ENCODE data around the gene GRM5.

The GRM5 gene

DNA sequence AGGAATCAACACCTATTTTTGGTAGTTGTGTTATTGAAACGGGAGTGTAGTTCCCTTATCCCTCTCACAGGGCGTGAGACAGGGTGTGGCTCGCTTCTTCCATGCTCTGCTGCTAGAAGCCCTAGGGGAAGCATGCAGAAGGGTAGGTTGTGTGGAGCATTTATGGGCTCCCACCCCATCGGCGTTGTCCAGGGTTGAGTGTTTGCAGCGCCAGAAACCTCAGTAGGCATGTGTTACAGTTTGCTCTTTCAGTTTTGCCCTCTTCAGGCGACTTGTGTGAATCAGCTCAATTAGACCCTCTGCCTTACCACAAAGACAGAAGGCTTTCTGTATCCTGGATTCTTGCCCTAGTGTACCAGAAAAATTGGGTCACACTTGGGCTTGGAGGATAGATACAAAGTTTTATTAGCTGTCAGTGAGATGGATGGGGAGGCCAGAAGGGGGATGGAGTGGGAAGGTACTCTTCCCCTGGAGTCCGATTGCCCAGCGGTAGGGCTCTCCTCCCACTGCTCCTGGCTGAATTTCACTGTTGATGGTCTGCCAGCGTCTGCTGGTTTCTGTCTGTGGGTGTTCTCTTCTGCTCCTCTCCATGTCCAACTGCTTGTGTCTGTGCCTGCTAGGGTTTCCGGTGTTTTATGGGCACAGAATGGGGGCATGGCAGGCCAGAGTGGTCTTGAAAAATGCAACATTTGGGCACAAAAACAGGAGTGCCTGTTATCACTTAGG, 369.9 kb downstream of the GRM5 start:
- no peak for DNase-seq

DNA sequence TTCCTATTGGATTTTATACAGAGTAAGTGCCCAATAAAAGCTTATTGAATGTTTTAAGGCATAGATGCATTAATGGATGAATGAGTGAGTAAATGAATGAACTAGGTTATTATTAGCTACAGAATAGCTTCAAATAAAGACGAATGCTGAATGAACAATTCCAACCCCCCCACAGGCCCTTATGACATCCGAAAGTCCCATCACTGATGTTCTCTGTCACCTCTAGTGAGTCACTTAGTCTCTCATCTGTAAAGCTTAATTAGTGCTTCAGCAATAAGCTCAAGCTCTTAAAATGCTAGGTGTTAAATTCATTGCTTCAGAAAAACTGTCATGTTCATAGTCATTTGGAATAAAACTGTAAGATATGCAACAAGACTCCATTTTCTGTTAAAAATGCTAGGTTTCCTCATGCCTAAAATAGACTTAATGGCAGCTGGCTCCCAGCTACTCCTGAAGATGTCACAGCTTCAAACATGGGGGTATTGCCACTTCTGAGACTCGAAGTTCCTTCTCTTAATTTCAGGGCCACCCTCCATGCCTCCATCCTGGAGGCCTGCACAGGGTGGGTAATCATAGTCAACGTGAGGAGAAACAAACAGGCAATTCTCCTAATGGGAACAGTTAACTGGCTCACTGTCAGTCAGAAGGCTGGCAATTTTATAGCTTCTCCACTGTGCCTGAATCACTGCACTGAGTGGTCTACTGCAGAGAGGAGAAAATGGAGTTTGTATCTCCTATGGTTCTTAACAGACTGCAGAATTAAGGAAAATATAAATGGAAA, 373.3 kb downstream of the GRM5 start:
- no peak for DNase-seq

DNA sequence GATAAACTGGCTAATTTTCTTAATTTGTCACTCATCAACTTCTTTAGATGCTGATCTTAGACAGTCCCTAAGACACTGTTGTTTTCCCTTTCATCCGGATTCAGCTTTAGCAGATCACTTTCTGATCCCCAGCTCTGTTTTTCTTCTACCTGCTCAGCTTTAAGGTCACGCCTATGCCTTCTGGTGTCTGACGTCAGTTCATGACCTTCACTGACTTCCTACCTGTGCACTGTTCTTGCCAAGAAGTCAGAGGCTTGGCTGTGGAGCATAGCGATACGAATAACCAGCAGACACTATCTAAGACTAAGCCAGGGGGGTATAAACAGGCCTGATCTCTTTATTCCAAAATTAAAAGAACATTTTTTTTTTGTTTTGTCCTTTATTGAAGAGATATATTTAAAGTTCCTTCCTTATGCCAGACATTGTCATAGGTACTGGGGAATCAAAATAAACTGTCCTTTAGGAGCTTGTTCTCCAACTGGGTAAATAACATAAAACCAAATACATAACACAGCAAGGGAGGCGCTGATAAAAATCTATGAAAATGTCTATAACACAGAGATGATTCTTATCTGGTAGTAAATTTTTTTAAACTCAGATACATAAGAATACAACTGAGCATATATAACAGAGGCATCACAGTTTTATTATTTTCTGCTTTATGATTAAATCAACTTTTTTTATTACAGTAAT, 376.1 kb downstream of the GRM5 start:
- DNase-seq, result no peak

DNA sequence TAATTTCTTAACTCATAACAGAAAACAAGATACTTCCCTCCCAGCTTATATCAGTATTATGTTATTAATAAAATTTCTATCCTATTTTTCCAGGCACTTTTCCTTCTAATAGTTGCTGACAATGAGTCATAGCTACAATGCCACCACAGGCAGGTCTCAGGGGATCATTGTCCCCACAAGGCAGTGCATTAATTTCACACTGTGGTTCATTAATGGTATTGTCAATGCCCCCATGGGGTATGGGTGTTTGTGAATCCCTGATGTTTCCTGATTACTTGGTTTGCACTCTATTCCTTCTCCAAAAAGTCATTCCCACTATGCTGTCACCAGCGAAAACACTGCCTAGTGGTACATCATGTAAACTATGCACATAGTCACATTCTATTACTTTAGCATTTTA, 382.8 kb downstream of the GRM5 start:
- no peak for DNase-seq

DNA sequence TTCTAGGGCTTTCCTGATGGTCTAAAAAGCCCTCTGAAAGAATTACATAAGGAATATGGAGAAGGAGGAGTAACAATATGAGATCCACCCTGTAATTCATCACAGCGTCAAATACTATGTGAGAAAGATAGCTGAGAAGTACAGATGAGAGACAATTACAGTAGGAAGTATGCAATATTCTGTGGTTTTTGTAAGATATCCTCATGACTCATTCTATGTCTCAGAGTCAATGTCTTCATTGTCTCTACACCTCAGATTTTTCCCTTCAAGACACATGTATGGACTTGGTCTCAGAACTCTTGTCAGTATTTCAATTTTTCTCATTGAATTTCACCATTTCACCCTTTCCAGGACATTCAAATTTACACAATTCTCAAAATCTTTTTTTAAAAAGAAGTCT, 385.0 kb downstream of the GRM5 start:
- DNase-seq, result no peak

DNA sequence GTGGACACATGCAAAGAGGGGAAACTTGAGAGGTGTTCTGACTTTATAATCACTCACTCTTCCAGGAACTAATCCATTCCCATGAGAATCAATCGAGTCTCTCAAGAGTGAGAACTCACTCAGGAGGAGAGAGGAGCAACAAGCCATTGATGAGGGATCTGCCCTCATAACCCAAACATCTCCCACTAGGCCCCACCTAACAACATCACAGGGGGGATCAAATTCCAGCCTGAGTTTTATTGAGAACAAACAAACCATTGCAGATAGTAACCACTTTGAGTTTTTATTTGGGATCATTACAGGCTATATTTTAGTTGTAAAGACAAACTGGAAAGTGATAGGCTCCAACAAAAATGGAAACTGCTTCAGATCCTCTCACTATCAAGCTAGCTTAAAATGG, 399.4 kb downstream of the GRM5 start:
- DNase-seq, result no peak

DNA sequence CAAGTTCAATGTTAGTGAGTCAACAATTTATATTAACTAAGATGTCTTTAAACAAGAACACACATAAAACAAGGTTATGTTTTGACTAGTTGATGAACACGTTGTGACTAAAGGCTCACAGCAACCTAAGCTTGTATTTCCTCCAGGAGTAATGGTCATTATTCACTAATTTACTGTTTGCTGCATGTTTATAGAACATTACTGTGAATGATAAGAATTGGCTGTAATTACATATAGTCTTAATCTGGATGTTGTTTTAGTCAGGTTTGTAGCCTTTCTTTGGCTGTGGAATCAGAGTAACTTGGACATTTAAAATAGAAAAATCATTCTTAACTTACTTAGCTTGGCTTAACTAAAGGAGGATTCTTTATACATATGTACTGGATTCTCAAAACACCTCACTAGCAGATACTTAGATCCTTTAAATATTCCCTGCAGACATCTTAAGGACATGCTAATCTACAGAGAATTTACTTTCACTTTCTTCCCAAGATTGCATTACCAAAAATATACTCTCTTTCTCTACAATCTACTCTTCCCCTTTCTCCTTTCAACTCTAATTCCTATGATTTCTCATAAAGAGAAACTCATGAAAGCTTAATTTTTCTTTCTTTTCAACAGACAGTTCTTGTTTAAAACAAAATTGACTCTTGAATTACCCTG, 408.6 kb downstream of the GRM5 start:
- no peak for DNase-seq

DNA sequence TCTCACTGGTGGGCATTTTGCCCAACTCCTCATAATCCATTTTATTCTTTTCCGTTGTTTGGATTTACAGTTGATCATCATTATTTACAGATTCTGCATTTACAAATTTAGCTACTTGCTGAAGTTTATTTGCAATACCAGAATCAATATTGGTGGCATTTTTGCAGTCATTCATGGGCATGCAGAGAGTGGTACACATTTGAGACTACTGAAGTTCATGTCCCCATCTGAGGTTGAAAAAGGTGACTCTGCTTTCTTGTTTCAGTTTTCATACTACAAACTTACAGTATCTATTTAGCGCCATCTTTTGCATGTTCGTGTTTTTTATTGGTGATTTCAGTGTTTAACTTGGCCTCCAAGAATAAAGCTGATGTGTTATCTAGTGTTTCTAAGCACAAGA, 409.5 kb downstream of the GRM5 start:
- DNase-seq, result no peak

DNA sequence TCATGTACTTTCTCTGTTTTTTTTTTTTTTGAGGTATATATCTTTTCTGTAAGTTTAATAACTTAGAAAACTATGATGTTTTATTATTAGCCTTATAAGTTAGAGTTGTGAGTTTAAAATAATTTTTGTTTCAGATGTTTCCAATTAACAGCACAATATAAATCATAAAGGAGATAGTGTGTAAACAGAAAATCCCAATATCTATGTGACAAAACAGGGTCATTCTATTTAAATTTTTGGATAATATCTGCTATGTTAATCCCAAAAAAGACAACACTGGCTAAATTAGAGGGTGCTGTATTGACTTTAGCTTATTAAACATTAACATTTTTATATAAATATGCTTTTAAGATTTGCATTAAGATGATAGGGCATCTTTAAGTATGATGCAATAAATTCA, 410.1 kb downstream of the GRM5 start:
- no peak for DNase-seq

DNA sequence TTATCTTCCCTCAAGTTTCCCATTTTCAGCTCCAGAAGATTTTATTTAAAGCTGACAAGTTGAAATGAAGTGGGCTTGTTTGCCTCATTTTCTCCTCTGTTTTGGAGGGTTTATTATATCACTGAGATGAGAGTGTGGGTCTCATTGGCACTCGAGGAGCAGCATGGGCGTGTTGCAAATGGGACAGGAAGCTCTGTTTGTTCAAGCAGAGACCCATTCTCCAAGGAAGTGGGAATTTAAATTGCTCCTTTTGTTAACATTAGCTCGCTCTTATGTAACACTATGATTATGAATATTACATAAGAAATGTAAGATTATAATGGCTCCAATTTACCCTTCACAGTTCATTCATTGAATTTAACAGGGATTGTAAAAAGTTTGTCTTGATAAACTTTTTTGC, 410.6 kb downstream of the GRM5 start:
- DNase-seq, result no peak

DNA sequence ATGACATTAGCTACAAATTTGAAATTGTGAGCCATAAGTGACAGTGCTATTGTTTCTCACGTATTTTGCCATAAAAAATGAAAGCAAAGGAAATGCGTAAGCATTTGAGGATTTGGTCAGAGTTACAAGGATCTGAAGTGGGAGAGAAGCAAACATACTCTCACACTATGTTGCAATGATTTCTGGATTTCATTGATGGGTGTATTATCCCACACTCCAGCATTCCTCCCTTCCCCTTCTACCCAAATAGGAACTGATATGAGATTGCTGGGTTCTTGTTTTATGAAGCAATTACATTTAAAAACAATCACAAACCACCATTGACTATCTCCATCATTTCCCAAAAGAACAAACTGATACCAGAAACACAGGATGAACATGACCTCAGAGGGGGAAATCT, 414.2 kb downstream of the GRM5 start:
- DNase-seq, result no peak

DNA sequence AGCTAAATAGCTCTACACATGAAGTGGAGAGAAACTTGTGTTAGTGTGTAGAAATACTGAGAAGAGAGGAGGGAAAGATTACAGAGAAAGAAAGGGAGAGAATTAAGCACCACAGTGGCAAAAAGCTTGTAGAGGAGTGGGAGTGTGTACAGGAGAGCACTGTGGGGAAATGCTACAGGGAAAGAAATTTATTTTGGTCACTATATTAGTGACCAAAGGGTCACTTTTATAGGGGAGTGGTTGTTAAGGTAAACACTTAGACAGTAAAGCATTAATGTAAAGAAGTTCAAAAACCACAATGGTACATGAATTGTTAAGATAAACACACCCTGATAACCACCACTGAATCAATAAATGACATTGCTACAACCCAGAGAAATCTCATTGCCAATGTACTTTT, 421.1 kb downstream of the GRM5 start:
- no peak for DNase-seq

DNA sequence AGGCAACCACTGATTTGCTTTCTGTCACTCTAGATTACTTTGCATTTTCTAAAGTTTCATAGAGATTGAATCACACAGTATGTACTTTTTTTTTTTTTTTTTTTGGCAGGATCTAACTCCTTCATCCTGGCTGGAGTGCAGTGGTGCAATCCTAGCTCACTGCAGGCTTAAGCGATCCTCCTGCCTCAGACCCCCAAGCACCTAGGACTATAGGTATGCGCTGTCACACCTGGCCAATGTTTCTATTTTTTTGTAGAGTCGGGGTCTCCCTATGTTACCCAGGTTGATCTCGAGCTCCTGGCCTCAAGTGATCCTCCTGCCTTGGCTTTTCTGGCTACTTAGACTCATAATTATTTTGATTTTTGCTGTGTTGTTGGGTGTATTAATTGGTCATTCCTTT, 433.6 kb downstream of the GRM5 start:
- no peak for DNase-seq

DNA sequence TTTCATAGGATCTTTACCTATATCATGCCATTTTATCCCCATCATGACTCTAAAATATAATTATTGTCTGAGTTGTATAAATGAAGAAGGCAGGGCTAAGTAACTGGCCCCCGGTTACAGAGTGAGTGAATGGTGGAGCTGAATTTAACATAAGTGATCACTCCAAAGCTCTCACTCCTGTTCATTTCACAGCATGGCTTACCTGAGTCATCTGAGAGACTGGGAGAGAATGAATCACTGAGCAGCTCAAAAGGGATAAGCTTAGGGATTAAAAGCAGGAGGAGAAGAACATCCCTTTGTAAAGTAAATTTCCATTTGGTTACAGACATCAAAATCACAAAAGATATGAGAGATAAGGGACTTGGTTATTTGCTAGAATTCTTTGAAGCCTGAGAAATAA, 434.3 kb downstream of the GRM5 start:
- no peak for DNase-seq

DNA sequence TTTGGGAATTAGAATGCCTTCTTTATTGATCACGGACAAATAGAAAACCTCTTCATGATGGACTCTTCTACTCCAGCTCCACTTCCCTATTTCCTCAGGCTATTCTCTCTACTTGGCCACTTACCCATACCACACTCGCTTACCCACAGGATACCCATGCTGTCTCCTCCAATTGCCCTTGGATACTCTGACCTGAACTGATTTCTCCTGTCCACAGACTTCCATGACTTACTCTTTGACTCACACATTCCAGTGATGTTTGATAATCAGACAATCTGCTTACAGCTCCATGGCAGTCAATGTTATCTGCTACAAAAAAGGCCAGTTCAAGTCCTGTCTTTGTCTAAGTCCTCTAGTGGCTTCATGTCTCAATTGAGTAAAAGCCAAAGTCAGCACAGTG, 436.3 kb downstream of the GRM5 start:
- no peak for DNase-seq

DNA sequence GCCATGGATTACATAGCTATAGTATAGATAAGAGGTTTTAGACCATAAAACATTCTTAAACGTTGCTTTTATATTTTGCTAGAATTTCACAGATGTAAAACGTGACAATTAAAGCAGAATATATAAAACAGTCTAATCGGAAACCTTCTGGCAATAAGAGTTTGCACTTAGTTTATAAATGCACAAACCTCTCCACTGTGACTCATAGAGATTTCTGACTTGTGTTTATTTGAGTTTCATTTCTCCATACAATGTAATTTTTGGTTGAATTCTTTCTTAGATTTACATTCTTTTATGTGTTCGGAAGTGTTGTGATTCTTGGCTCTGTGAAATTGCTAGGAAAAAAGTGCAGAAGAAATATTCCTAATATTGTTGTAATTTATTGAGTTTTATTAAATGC, 439.6 kb downstream of the GRM5 start:
- no peak for DNase-seq

DNA sequence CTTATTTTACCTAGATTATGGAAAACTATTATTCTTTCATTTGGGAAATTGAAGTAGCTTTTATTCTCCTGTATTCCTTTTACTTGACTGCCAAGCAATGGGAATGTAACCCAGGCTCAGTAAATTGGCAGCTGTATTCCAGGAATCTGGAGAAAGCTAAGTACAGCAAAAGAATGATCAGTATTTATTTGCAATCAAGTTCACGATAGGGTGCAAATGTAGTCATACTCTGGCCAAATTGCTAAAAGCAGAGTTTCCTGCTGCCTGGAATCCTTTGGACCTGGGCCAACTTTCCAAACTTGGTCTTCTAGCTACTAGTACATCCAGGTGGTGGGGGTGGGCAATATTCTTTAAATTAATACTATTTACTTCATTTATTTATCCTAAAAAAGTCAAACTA, 442.3 kb downstream of the GRM5 start:
- no peak for DNase-seq

DNA sequence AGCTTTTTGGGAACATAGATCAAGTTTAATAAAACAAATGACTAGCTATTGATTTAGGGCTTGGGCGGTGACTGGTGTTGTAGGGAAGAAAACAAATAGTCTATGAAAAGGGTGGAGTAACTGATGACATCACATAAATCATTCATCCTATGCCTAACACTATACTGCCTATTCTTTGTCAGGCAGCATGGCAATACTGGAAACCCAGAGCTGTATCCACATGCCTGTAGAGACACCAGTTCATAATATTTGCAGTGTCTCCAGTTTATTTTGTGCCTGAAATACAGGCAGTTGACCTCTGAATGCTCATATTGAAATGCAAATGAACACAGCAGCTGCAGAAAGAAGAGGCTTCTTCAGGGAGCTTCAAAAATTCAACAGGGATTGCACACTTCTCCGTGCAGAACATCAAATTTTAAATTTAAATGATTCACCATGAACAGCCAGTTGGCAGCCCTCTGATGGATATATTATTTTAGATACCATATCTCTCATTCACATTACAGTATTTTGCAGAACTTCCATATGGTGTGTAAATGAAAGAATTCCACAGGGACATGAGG, 445.1 kb downstream of the GRM5 start:
- no peak for DNase-seq

DNA sequence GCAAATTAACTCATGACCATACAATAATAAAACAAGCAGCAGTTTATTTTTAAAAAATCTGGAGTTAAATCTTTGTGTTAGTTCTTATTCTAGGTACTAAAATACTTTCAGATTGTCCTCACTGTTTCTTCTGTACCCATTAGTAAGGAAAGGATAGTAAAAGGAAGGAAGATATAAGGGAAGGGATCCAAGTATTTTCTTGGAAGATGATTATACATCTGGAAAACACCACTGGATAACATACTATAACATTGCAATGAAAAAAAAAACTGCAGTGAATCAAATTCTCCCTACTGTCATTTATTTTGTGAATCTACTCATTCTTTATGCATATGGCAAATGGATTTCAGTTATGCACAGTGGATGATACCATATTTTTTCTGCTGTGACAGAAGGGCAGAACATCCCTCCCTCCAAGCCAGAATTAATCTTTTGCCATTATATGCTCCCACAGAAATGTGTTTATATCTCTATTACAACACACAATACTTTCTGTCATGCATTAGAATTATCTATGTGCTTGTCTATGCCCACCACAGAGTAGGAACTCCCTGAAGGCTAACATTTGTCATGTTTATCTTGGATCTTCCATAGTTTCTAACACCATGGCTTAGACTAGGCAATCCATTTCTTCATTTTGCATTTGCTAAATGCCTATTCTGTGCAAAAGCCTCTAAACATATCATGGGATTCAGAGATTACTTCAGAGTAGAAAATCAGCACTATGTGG, 446.0 kb downstream of the GRM5 start:
- DNase-seq, result no peak

DNA sequence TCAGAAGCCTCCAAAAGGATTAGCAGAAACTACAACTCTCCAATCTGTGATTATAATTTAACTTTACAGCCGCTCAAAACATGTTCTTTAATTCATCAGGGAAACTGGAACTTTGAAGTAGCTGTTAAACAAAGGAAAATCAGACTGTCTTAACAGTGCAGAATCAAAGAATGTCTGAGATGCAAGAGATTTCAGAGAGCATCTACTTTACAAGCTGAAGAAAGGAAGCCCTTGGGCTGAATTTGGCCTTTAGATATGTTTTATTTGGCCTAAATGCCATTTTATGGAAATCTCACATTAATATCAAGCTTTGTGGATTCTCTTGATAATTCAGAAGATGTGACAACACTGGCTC, 446.7 kb downstream of the GRM5 start:
- DNase-seq, result no peak

DNA sequence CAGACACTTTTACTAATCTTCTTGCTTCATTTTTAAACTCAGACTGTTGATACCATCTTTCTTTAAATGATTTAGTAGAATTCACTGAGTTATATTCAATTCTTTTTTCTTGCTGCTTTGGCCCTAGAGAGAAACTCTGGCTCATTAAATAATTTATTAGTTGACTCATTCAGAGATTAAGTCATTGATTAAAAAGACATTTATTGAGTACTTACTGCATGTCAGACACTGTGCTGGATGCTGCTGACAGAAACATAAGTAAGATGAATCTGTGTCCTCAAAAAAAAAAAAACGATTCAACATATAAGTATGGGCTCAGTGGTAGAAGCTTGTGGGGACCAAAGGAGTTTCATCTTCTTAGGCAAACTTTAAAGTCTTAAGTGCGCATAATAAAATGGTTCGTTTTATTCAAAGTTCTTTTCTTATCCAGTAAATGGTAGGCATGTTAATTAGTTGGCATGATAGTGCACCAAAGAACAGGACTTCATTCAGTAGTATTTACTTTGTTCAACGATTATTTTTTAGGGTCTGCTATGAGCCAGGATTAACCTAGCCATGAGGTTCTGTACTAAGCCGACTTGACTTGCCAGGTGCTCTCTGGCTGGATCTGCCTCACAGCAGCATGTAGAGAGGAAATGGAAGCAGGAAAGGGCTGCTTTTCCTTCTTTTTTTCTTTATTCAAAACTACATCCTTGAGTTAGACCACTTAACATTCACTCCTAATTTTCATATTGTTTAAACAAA, 447.3 kb downstream of the GRM5 start:
- no peak for DNase-seq

DNA sequence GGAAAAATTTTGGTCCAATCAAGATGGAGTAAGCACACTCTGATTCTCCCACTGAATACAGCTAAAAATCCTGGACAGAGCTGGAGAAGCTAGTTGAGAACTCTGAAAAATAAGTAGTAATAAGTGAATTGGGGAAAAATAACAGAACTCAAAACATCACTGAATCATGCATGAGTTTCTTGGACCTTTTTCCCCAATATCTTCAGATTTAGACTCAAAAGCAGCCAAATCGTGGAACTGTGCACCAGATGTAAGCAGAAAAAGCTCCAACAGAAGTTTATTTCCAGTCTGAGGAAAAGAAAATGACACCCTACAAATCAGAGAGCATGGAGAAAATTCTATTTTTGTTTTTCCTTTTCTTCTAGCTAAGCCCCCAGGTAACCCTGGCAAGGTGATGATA, 448.6 kb downstream of the GRM5 start:
- no peak for DNase-seq
